NCI-H2196 (cell line): ENCODE results near the gene PBX1.
"Not testable (repeated sequence)": the region's sequence is repeated elsewhere in the genome, so short reads cannot be mapped to it uniquely, and the experiment has no call there.

Source experiments
- DNase-seq: peaks from one replicate; lab custom pipeline; 2025; ENCODE audit not compliant: unreplicated experiment; lab: John Stamatoyannopoulos, UW

Gene PBX1

DNA sequence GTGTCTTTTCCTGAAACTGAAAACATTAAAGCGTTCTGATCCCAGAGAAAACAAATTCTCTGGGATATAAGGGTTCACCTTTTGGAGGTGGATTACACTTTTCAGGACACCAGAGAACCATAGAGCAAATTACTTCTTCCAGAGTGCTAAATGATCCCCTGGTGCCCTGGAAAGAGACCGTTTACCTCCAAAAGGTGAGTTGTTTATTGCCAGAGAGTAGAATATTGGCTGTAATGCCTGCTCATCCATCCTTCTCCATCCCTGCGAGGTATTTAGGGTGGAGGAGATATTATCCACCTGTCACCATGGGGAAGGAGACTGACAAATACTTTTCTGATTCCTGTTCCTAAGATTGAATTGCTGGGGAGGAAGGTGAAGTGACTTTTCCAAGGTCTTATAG is 30.4 kb downstream of the PBX1 start:
- DNase-seq, result no peak

DNA sequence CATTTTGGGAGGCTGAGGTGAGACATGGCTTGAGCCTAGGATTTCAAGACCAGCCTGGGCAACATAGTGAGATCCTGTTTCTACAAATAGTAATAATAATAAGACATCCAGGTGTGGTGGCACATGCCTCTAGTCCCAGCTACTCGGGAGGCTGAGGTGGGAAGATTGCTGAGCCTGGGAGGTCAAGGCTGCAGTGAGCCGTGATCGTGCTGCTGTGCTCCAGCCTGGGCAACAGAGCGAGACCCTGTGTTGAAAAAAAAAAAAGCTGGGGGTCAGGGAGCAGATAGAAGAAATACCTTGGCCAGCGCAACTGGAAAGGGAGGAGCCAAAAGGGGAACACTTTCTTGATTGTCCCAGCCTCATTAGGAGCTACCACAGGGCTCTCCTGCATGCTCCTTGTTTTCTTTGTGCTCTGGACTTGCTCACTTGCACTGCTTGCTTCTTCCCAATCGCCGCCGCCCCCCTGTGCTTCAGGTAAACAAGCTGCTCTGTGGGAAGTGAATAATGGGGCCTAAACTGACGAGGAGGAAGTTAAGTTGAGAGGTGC is 31.1 kb downstream of the PBX1 start:
- no peak for DNase-seq

DNA sequence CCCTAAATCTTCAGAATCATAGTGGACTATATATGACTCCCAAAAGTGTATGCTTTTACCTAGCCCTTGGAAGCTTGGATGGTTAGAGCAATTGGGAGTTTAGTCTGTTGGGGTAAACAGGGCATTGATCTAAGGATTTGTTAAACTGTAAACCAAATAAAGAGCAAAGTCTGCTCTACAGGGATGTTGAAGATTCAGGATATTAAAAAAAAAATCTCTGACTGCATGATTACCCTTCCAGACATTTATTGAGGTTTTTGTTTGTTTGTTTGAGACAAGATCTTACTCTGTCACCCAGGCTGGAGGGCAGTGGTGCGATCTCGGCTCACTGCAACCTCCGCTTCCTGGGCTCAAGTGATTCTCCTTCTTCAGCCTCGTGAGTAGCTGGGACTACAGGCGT is 31.6 kb downstream of the PBX1 start:
- DNase-seq, result no peak

DNA sequence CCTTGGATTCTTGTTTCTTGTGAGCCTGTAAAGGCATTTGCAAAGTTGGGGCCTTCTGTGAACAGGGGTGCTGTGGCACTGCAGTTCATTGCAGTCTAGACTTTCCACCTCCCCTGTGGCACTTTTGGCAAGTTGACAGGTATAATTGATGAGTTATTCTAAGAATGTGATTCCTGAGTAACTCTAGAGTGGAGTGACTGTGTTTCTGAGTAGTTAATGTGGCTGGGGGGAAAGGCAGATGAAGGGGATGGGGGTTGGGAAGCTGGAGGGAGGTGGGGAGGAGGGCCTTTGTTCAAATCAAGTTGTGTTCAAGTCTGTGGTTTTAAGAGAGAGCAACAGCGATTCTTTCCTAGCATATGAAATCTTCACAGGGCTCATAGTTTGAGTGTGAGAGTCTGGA is 32.9 kb downstream of the PBX1 start:
- DNase-seq, result no peak

DNA sequence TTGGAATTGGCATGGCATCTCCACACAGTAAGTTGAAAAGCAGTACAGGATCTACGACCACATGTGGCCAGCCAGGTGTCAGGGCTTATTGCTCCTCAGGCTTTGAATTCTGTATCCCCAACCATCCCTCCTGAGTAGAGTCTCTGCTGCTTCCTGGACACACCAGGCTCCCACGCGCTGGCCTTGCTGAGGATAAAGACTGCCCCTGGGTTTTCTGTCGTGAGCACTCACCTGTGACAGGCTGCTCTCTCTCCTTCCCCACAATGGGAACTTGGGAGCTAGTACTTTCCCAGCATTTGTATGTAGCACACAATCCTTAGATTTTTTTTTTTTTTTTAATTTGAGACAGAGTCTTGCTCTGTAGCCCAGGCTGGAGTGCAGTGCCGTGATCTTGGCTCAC is 33.6 kb downstream of the PBX1 start:
- no peak for DNase-seq

DNA sequence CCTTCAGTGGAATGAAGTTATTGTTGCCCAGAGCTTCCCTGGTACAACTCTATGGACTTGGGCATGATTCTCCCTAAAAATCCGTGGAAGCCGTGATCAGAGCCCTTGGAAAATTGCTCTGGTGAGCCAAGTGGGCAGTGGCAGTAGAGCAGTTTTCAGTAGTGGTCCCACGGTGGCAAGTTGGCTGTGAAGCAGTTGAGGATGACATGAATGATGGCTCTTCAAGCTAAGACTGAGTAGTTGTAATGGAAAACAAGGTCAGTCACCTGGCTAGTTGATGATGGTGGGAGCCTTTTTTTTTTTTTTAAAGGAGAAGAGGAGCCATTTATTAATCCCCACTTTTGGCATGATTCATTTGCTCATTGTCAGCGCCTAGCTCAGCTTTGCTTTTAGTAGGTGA is 36.2 kb downstream of the PBX1 start:
- no peak for DNase-seq

DNA sequence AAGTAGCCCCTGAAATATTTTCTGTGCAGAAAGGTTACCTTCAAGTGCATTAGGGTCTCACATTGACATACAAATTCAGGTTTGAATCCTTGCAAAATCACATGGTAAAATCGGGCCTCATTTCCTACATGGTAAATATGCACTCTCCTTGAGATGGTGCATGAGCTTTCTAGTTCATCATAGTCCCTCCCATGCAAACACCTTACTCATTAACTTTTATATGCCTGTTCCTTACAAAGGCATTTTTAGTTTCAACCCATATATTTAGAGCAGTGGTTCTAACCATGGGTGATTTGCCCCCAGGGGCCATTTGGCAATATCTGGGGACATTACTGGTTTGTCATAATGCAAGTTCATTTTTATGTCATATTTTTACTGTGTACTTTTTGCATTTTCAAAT is 37.2 kb downstream of the PBX1 start:
- DNase-seq, result no peak

DNA sequence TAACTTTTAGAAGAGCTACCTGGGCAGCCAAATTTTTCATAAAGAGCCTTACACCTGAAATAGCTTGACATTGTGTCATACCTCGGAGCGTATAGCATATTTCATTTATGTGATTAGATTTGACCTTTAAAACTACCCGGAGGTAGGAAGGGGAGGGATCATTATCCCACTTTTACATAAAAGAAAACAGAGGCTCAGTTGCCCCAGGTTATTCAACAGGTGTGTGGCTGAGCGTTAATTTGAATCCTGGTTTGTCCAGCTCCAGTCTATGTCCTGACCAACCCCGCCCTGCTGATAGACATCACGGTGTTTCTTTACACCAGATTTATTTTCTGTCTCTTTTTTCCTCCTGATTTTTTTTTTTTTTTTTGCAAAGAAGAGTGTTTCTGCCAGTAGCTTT is 39.7 kb downstream of the PBX1 start:
- no peak for DNase-seq

DNA sequence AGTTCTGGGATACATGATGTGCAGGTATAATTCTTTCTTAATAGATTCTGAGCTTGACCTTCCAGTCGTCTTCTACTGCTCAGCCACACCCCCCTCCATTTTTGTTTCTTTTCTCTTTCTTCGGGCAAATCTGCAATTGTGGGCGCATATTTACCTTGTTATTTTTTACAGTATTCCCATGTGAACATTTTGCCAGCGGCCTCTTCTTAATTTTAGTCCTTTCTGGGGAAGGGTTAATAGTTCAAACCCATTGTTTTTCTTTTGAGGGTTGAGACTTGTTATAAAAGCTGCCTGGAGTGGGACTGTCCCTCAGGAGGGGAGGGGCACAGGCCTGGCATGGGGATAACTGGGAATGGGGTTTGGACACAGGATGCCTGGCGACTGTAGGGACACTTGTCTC is 40.3 kb downstream of the PBX1 start:
- no peak for DNase-seq

DNA sequence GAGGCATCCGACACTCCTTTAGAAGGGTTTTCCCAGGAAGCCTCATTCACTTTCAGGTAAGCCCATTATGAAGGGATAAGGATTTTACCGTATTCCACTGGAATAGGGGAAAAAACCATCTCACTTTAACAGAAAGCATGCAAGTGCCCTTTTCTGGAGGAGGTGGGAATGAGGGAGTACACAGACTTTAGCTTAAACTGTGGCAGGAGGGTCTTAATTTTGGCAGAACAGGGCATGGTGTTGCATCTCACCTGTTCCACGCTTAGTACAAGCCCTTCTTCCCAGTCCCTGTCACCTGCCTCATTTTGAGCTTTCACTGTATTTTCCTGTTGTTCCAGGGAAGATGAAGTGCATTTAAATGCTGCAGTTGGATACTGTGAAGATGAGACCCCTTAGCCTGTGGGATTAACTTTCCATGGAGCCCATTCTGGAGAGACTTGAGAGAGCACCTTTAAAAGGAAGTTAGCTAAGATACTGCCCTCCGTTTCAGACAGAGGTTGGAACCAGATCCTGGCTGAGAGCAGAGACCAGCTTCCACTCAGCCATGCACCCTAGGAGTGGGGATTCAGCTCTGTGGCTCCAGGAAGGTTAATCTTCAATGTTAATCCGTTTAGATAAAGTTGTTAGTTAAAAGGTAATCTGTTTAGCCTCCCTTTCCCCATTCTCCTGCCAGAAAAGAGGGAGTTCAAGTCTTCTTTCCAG is 42.6 kb downstream of the PBX1 start:
- DNase-seq, result no peak

DNA sequence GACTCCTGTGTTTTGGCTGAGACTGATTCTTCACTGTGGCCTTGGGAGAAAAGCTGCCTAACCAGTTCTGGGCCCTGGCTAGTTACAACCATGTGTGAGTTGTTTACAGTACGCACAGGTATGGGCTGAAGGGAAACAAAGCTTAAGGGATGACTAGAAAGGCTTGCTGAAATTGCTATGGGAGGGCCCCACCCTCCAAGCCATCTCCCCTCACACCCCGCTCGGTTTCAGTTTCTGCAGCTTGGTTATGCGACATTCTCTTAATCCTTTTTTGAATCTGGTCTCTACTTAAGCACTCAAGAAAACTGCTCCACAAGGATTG is 43.1 kb downstream of the PBX1 start:
- DNase-seq, result peak; percentile 83

DNA sequence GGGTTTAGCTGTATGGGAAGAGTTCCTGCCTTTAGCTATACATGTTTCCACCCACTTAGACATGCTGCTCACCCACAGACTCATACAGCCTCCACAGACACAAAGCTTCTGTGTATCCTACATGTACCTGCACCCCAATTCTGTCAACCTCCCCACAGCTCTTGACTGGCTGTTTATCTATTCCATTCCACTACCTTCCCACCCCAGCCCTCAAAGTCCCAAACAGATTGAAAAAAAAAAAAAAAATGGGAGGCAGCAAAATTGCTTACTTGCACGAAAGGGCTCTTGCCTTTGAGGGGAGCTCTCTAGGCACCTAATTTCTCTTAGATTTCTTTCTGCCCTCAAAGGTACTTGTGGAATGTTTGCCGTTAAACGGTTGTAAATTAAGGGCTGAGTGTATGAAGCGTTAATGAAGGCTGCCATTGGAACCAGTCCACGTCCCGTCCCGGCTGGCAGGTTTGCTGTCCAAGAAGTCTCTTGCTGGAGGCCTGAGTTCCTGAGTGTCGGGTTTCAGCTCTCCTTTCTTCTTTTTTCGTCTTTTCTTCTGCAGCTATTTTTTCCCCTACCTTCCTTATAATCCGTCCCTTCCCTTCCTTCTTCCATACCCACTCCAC is 43.6 kb downstream of the PBX1 start:
- DNase-seq, result peak; percentile 53

DNA sequence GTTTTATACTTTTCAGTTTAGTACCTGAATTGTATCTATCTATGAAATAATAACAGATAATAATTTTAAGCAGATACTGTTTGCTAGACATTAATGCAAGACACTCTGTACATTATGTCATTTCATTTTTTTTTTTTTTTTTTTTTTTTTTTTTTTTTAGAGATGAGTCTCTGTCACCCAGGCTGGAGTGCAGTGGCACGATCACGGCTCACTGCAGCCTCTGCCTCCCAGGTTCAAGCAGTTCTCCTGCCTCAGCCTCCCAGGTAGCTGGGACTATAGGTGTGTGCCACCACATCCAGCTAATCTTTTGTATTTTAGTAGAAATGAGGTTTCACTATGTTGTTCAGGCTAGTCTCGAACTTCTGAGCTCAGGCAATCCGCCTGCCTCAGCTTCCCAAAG is 44.8 kb downstream of the PBX1 start:
- DNase-seq, result not testable (repeated sequence)

DNA sequence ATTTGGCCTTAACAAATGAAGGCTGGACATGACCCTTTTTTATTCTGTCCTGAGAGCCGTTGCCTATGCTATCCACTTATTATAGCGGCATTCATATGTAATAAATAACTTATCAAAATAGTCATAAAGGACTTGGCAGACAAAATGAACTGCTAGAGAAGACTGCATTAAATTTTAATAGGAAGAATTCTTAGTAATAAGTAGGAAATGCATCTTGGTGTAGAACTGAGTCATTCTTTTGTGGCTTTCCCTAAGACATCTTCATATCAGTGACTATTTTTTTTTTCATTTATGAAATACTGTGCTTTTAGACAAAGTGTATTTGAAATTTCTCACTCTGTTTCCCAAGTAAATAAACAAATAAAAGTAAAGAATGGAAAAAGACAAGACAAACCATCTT is 45.6 kb downstream of the PBX1 start:
- DNase-seq, result no peak

DNA sequence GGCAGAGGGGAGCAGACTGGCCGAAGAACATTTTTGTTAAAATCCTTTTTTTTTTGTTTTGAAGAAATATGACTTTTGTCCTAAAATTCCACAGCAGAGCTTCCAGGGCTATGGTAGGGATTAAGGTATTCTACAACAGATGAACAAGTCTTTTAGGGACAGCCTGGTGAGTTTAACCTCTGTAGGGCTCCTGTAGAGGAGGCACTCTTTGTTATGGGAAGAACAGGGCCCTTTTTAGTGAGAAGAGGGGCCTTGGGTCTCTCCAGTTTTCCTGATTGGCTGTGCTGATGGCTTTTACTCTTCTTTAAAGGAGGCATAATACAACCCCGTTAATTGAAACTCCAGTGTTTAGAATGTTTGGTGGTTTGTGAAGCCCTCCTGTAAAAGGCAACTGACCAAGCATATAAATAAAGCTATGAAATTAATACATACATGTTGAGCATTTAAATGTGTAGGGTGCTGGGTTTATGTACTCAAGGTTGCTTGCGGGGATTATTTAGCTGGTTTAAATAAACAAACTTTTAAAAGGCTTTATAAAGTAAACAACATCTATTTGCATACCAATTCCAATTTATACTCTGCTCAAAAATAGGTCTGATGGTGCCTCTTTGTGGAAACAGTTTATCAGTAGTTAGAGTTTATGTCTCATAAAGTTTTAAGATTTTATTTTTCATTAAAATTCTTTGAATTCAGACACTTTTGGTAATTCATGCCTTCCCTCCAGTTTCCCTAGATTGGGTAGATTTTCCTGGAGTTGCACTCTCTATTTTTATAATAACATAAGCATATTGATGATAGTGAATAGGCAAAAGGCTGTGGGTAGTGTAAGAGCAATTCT is 46.5 kb downstream of the PBX1 start:
- DNase-seq, result no peak

DNA sequence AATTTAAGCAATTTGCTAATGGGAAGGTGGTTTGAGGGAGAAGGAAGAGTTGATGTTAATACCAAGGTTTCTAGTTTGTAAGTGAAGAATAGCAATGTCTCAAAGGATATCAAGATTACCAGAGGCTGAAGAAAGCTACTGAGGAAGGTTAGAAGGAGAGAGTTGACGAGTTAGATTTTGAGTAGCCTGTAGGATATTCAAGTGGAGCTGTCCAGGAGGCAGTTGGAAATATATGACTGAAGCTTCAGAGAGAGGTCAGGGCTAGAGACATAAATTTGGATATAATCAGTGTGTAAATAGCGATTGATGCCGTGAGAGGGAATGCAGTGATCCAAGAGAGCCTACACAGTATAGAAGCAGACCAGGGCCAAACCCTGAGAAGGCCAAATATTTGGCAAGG is 48.4 kb downstream of the PBX1 start:
- no peak for DNase-seq

DNA sequence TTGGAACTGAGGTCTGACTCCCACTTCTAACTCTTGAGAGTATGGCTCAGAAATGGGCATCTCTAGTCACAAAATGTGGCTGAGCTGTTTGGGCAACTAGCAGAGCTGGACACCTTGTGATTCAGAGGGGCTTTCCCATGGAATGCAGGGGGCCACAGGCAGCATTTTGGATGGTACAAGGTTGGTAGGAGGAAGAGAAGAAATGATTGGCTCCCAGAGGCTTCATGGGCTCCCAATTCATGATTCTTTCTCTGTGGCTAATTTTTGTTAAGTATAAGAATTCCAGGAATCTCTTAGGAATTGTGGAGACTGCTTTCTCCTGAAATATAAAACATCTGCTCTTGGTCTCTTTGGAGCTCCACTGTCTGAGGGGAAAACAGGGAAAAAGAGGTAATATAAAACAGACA is 49.7 kb downstream of the PBX1 start:
- DNase-seq, result no peak

DNA sequence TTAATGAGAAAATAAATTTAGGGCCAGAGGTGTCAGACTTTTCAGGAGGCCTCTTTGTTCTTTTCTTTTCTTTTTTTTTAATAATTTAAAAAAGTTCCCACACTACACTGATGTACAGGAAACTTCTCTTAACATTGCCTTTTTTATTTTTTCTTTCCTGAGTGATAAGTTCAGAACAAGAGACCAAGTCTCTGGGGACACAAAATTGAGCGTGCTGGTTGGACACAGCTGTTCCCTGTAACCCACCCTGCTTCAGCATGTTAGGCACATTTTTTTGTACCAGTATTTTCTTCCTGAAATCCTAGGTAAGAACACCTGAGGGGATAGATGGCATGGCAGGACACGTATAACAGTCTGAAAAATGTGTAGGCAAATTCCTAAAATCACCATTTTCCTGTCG is 50.1 kb downstream of the PBX1 start:
- DNase-seq, result no peak

DNA sequence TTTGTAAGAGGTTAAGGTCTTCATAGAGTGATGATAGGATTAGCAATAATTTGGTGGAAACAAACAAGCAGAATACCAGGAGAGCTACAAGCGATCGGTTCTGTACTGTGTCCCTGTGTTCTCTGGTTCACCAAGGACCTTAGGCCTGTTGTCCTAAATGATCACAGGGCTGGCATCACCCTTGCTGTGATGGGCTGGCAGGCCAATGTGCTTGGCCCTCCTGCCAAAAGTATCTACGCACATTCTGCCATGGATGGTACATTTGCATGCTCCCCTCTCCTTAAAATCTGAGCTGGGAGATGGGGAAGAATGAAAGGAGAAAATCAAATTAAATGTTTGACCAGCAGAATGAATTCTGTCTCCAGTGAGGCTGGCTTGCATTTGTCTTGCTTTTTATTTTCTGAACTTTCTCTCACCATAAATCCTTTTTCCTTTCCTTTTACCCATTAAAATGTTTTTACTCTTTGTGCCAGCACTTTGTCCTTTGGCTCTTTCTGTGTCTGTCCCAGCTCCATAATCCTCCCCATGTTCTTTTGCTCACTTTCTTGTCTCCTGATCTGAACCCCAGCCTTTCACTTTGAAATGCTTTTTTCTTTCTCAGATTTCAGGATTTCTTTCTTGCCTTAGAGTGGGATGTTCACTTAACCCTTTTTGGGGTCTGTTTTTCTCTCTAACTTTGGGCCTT is 51.7 kb downstream of the PBX1 start:
- no peak for DNase-seq

DNA sequence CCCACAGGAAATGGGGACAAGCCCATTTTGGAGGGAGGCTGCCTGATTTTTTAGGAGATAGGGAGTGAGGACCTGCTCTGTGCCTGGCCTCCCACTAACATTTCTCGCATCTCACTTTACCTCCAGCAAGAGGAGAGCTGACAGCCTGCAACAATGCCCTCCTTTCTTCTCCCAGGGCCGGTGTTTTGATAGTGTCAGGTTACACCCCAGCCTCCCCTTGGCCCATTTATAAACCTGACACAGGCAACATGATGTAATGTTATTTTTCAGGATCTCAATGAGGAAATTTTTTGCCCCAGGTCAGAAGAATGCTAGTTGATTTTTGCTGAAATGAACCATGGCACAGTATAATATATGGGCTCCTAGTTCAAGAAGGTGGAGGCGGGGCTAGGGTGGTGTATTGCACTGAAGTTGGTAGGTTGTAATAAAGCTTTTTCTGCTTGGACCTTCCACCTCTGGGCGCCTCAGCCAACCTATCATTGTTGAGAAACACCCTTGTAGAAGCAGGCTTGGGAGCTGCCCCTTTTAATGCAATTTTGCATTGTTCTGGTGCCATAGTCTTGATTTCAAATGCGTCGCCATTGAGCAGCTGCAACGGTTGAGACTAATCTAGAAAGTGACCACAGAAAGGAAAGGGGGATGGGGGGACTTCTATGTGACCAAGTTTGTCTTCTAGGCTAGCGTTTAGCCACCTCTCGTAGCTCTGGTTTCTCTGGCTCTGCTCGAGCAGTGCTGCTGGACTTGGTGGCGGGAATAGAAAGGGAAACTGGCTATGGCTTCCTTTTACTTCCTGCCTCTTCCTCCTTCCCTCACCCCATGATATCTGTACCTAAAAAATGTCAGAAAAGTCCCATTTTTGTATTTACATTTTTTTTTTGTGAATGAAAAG is 53.0 kb downstream of the PBX1 start:
- DNase-seq, result peak; percentile 86

DNA sequence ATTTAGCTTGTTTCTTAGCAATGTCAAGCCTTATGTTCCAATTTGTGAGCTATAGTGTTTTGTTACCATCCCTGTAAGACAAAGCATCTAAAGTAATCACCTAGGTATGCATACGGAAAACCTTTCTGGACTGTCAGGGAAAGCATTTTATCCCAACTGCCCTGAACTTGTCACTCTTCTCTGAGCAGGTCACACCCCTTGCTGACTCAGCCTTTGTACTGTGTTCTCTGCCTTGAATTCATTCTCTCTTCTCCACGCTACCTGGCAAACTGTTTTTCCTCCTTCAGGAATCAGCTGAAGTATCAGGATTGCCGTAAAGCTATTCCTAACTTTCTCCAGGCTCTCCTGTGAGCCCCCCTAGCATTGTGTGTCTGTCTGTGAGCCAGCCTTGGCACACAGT is 54.2 kb downstream of the PBX1 start:
- DNase-seq, result no peak
